Panc1 (cell line): ENCODE results near the gene EPHB1. TPM values are rescaled to one million over a fixed set of nuclear protein-coding genes. Genes with fewer than 3 reads are reported as not detected.

Experiments
- ATAC-seq: fragments of 200-7000 bp; cut with Tn5 transposase; 2 replicates; pipeline ENCODE4 v1.9.1; 2020; ENCODE audit warnings: mild to moderate bottlenecking, moderate library complexity
- BruUV-seq: library from RNA; stranded (reverse); fragments of 400-500 nt; replicated peaks from 2 replicates; lab custom pipeline; 2021; lab: Mats Ljungman, UMichigan
- CTCF ChIA-PET: fragments of 300-600 bp; sonication (Branson Sonifier 250); formaldehyde crosslinking; loops from one replicate; lab custom pipeline; 2022; ENCODE audit warnings: antibody characterized with exemption; lab: Charles Lee
- POLR2A ChIA-PET: fragments of 300-600 bp; sonication (Branson Sonifier 250); formaldehyde crosslinking; loops from one replicate; lab custom pipeline; 2022; ENCODE audit warnings: antibody characterized with exemption; lab: Charles Lee
- DNase-seq: peaks from one replicate; pipeline ENCODE4 v3.0.0-alpha.2; 2010; ENCODE audit warnings: low read depth, low spot score
- H3K27ac ChIP-seq: 2 replicates; pipeline ENCODE4 v1.5.1; 2011; ENCODE audit warnings: mild to moderate bottlenecking, low read length, inconsistent platforms
- H3K27me3 ChIP-seq: fragments of 200-500 bp; sonication (Bioruptor generic); 2 replicates; pipeline ENCODE4 v1.6.0; 2014; ENCODE audit warnings: low read length, inconsistent platforms; ENCODE audit not compliant: control insufficient read depth, insufficient read depth
- H3K36me3 ChIP-seq: fragments of 200-500 bp; sonication (Bioruptor generic); 2 replicates; pipeline ENCODE4 v1.5.1; 2014; ENCODE audit warnings: inconsistent platforms, mild to moderate bottlenecking, low read length, moderate library complexity; ENCODE audit not compliant: control insufficient read depth, insufficient read depth
- H3K4me1 ChIP-seq: 2 replicates; pipeline ENCODE4 v1.5.1; 2011; ENCODE audit warnings: inconsistent platforms, mild to moderate bottlenecking, low read length, moderate library complexity; ENCODE audit not compliant: control insufficient read depth, insufficient read depth
- H3K4me3 ChIP-seq, 2 experiments: 2 replicates each; pipeline ENCODE4 v1.5.1; 2011 to 2012; ENCODE audit warnings: low read depth in 2 of 2, low read length in 2 of 2, mild to moderate bottlenecking in 2 of 2, inconsistent platforms in 1 of 2, moderate library complexity in 1 of 2
- H3K9me3 ChIP-seq: fragments of 200-500 bp; sonication (Bioruptor generic); 2 replicates; pipeline ENCODE4 v1.5.1; 2014; ENCODE audit warnings: low read depth, mild to moderate bottlenecking, inconsistent platforms, low read length, moderate library complexity; ENCODE audit not compliant: control insufficient read depth, insufficient read depth
- CTCF ChIP-seq: fragments of 450-650 bp; IDR thresholded peaks from 2 replicates; pipeline ENCODE4 v1.5.1; 2017; ENCODE audit warnings: mild to moderate bottlenecking
- POLR2AphosphoS5 ChIP-seq: IDR thresholded peaks from 2 replicates; pipeline ENCODE4 v1.6.1; 2012; ENCODE audit warnings: mild to moderate bottlenecking, low read depth, low read length, moderate library complexity
- REST ChIP-seq, 2 experiments: IDR thresholded peaks; 2 replicates each; pipeline ENCODE4 v1.6.1; 2011 to 2012; ENCODE audit warnings: low read depth in 2 of 2, control low read depth in 1 of 2, low read length in 1 of 2, mild to moderate bottlenecking in 1 of 2, moderate library complexity in 1 of 2; ENCODE audit not compliant: insufficient read depth in 1 of 2
- SIN3A ChIP-seq: IDR thresholded peaks from 2 replicates; pipeline ENCODE4 v1.6.1; 2012; ENCODE audit warnings: low read depth, mild to moderate bottlenecking, low read length, moderate library complexity, borderline replicate concordance; ENCODE audit not compliant: insufficient read depth
- TCF7L2 ChIP-seq: IDR thresholded peaks from 2 replicates; pipeline ENCODE4 v1.6.1; 2011; ENCODE audit warnings: mild to moderate bottlenecking, low read depth, low read length, inconsistent platforms
- in situ Hi-C: cut with HindIII; loops from 2 replicates; pipeline ENCODE4 v1.10.0; 2016; ENCODE audit warnings: low sequenced_read_pairs, low pct_unique_long_range_greater_than_20kb
- intact Hi-C: fragments of 100-400 bp; cut with micrococcal nuclease; formaldehyde crosslinking; loops from one replicate; pipeline ENCODE4 v1.10.0; 2022; ENCODE audit not compliant: unreplicated experiment
- total RNA-seq: library from RNA; stranded (reverse); gene quantifications from one replicate; pipeline ENCODE4 v1.2.1, GENCODE V29; 2021; ENCODE audit not compliant: unreplicated experiment

The EPHB1 gene
- total RNA-seq, 1 experiment from 2014 or later = 0.46 TPM

- H3K27ac ChIP-seq = no peak overlapping the region
- no TSS peak for BruUV-seq
- POLR2A ChIA-PET = no interaction called here
- H3K9me3 ChIP-seq = no peaks in the 10 kb centered on the region
- intact Hi-C loops (no loop called here), in situ Hi-C loops (no loop called here)
- H3K4me3 ChIP-seq = no peak overlapping the region
- peaks cover 3% of the 10 kb centered on the region; the same call in 1 of the 2 replicates for H3K27me3 ChIP-seq
- no peaks in the 10 kb centered on the region for H3K4me1 ChIP-seq
- H3K36me3 ChIP-seq = no peaks in the 10 kb centered on the region
- no peak for TF ChIP-seq SIN3A
- no peak for TF ChIP-seq POLR2AphosphoS5
- TF ChIP-seq REST (IDR thresholded peaks at IDR 0.05; ENCODE audit: insufficient read depth in 1 of 2, low read depth in 2 of 2, low read length in 1 of 2) = no peak
- no peak for TF ChIP-seq TCF7L2
- TF ChIP-seq CTCF = no peak
- ATAC-seq = no peak
- no peak for DNase-seq
- CTCF ChIA-PET = no interaction called here
Observed at GRCh38 chr3:135055449-135055848, 260.4 kb downstream of the EPHB1 start.

- DNase-seq (no peak), ATAC-seq (0 out of 2 replicates have a peak, but pooled peaks have one; percentile 38)
- Histone ChIP-seq H3K4me1 (no peaks in the 10 kb centered on the region), H3K27me3 (peaks cover 3% of the 10 kb centered on the region; the same call in 1 of the 2 replicates), H3K27ac (no peak overlapping the region), H3K36me3 (no peaks in the 10 kb centered on the region), H3K4me3 (no peak overlapping the region), H3K9me3 (no peaks in the 10 kb centered on the region)
- in situ Hi-C loops (no loop called here), intact Hi-C loops (no loop called here)
- TF ChIP-seq SIN3A (no peak), POLR2AphosphoS5 (no peak), REST (IDR thresholded peaks at IDR 0.05; ENCODE audit: insufficient read depth in 1 of 2, low read depth in 2 of 2, low read length in 1 of 2) (no peak), TCF7L2 (no peak)
- no TSS peak for BruUV-seq
- ChIA-PET POLR2A (no interaction called here), CTCF (no interaction called here)
Observed at GRCh38 chr3:135056084-135056730, 261.1 kb downstream of the EPHB1 start.
